K562 (cell line): ENCODE data around the gene RPE. TPM values are rescaled to one million over a fixed set of nuclear protein-coding genes. Genes with fewer than 3 reads are reported as not detected.

Source experiments
- ARID2 ChIP-seq: fragments of 450-650 bp; IDR thresholded peaks from 2 replicates; pipeline ENCODE4 v1.6.1; 2017; ENCODE audit warnings: antibody characterized with exemption, mild to moderate bottlenecking
- EHMT2 ChIP-seq: fragments of 450-650 bp; IDR thresholded peaks from 2 replicates; pipeline ENCODE4 v1.6.1; 2018; ENCODE audit warnings: antibody characterized with exemption
- EP300 ChIP-seq: IDR thresholded peaks from 2 replicates; pipeline ENCODE4 v1.6.1; 2012; ENCODE audit warnings: low read length, improper control_type of control experiment
- ETV6 ChIP-seq, 3 experiments: fragments of 150-350 bp in 1 of 3; sonication (generic) in 1 of 3; formaldehyde crosslinking in 1 of 3; IDR thresholded peaks; 2 replicates each; pipeline versions ENCODE4 v1.6.1 to v1.8.0; 2014 to 2022; ENCODE audit warnings: borderline replicate concordance in 2 of 3, low read depth in 2 of 3, antibody characterized with exemption in 1 of 3, low read length in 1 of 3, mild to moderate bottlenecking in 1 of 3, missing genetic modification reagents in 1 of 3
- ILK ChIP-seq: fragments of 450-650 bp; IDR thresholded peaks from 2 replicates; pipeline ENCODE4 v1.6.1; 2016; ENCODE audit warnings: missing genetic modification characterization, low read depth, mild to moderate bottlenecking, missing compliant biosample characterization, moderate library complexity, borderline replicate concordance
- MCM2 ChIP-seq: fragments of 450-650 bp; IDR thresholded peaks from 2 replicates; pipeline ENCODE4 v1.6.1; 2017; ENCODE audit warnings: low read depth, mild to moderate bottlenecking
- MCM5 ChIP-seq: fragments of 450-650 bp; IDR thresholded peaks from 2 replicates; pipeline ENCODE4 v1.6.1; 2016; ENCODE audit warnings: low read depth
- MYC ChIP-seq, 2 experiments: fragments of 250-450 bp in 1 of 2; sonication (Bioruptor Pico) in 1 of 2; IDR thresholded peaks; 2 replicates each; pipeline versions ENCODE4 v1.5.1 to v1.6.1; 2012 to 2021; ENCODE audit warnings: low read depth in 2 of 2, borderline replicate concordance in 1 of 2, improper control_type of control experiment in 1 of 2, low read length in 1 of 2, mild to moderate bottlenecking in 1 of 2, moderate library complexity in 1 of 2
- PATZ1 ChIP-seq: fragments of 250-450 bp; sonication (Bioruptor Pico); IDR thresholded peaks from 2 replicates; pipeline ENCODE4 v1.5.0; 2020; ENCODE audit warnings: mild to moderate bottlenecking, borderline replicate concordance
- SIRT6 ChIP-seq: IDR thresholded peaks from one replicate; pipeline ENCODE4 v1.6.1; 2012; ENCODE audit warnings: low read depth, mild to moderate bottlenecking, control low read depth, inconsistent platforms, low read length, moderate library complexity
- USF2 ChIP-seq: sonication (generic); formaldehyde crosslinking; IDR thresholded peaks from 2 replicates; pipeline ENCODE4 v1.5.0; 2020; ENCODE audit warnings: missing genetic modification reagents
- ZFP1 ChIP-seq: fragments of 450-650 bp; formaldehyde crosslinking; IDR thresholded peaks from 2 replicates; pipeline ENCODE4 v1.4.0; 2020; ENCODE audit warnings: mild to moderate bottlenecking, mixed read lengths
- ZNF133 ChIP-seq: fragments of 250-450 bp; sonication (Bioruptor Pico); IDR thresholded peaks from 2 replicates; pipeline ENCODE4 v1.4.0; 2020; ENCODE audit warnings: mild to moderate bottlenecking
- ZNF165 ChIP-seq: fragments of 250-450 bp; sonication (Bioruptor Pico); IDR thresholded peaks from 2 replicates; pipeline ENCODE4 v1.4.0; 2020; ENCODE audit warnings: borderline replicate concordance
- ZNF449 ChIP-seq: fragments of 250-450 bp; sonication (Bioruptor Pico); IDR thresholded peaks from 2 replicates; pipeline ENCODE4 v1.8.0; 2022; ENCODE audit warnings: moderate library complexity, mild to moderate bottlenecking, inconsistent platforms
- ZNF57 ChIP-seq: fragments of 450-650 bp; formaldehyde crosslinking; IDR thresholded peaks from 2 replicates; pipeline ENCODE4 v1.4.0; 2020; ENCODE audit warnings: mild to moderate bottlenecking, moderate library complexity
- polyA plus RNA-seq, 8 experiments: library from polyadenylated mRNA; depleted of rRNA in 4 of 8; stranded (reverse) in 5 of 8; unstranded in 3 of 8; fragments of >200 nt; fragmentation: Nextera tagmentation in 2 of 8; fragmentation: Illumina TruSeq in 1 of 8; extraction: Ambion mirVana in 2 of 8; extraction: Trizol in 1 of 8; gene quantifications; 2 replicates each; pipeline versions ENCODE4 v1.2.1 to v1.2.3, GENCODE V29; 2011 to 2014; ENCODE audit warnings: inconsistent platforms in 1 of 8, missing spikeins in 1 of 8
- total RNA-seq, 7 experiments: library from RNA; depleted of rRNA in 6 of 7; stranded (reverse); fragments of >200 nt in 6 of 7; fragmentation: Illumina TruSeq in 2 of 7; extraction: Trizol in 2 of 7; gene quantifications; 2 replicates each; pipeline versions ENCODE4 v1.2.1 to v1.2.3, GENCODE V29; 2011 to 2021; ENCODE audit warnings: low replicate concordance in 1 of 7
- TF ChIP-seq, protein P1 (sequence below): conservative IDR thresholded peaks from 2 replicates; pipeline ENCODE4 v1.6.1; 2011; ENCODE audit warnings: low read depth, mild to moderate bottlenecking, low read length; ENCODE audit not compliant: control insufficient read depth
- TF ChIP-seq, protein P2 (sequence below), 2 experiments: fragments of 450-650 bp; conservative IDR thresholded peaks; 2 replicates each; pipeline ENCODE4 v1.6.1; 2017; ENCODE audit warnings: mild to moderate bottlenecking in 2 of 2, moderate library complexity in 2 of 2

The RPE gene
- total and polyA plus RNA-seq, 9 of the 15 experiments (the other 6 are each of a cell fraction or from before 2014, with no cell fraction given) = 33.5 to 65.3 (median 50.4) TPM

DNA sequence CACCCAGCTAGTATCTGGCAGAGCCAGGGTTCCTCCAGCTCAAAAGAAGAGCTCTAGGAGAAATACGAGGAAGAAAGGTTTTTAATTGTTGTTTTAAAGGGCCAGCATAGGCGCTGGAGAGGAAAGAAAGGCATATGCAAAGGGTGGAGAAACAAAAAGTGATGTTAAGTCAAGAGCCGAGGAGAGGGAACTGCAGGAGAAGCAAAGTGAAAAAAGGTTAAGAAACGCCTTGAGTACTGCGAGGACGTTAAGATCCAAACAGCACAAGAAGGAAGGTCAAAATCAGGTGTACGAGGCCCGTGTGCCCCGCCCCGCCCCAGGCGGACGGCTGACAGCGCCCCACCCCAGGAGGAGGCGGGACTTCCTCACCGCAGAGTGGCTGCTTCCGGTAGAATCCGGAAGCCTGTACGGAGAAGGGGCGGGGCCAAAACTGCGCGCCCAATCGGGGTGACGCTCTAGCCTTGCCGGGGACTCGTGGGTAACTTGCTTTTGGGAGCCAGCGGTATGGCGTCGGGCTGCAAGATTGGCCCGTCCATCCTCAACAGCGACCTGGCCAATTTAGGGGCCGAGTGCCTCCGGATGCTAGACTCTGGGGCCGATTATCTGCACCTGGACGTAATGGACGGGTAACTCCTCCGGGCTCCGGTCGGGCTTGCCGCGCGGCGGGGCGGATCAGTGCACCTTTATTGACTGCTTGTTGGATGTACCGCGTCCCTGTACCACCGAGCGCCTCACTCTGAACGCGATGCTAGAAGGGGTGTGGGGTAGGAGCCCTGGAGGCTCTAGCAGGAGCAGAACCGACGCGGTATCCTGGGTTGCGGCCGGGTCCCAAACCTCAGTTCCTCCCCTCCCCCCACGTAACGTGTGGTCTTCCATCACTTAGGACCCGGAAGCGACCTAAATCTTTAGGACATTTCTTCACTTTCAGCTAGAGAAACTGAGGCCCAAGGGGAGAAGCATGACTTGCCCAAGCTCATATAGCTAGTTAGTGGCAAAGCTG is at the start of gene RPE (continued):
- TF ChIP-seq PATZ1 (no peak), ILK (tag) (no peak), USF2 (CRISPR knock-in tag) (no peak), ETV6 (IDR thresholded peaks at IDR 0.05; ENCODE audit: borderline replicate concordance in 1 of 2, low read depth in 2 of 2, low read length in 1 of 2) (no peak), ETV6 (CRISPR knock-in tag; IDR thresholded peaks at IDR 0.05; ENCODE audit: borderline replicate concordance) (no peak), MYC (IDR thresholded peaks at IDR 0.05; ENCODE audit: low read depth, low read length) (peak; percentile 66; the same call in 1 of the 2 replicates), MYC (CRISPR knock-in tag; IDR thresholded peaks at IDR 0.05; ENCODE audit: borderline replicate concordance, low read depth) (no peak; the same call in 1 of the 2 replicates), ZNF57 (CRISPR knock-in tag) (no peak), EHMT2 (no peak), ZNF449 (CRISPR knock-in tag) (no peak), MCM2 (no peak), ZFP1 (CRISPR knock-in tag) (no peak), ZNF165 (CRISPR knock-in tag) (no peak), MCM5 (no peak), ARID2 (no peak), SIRT6 (no peak), ZNF133 (no peak), EP300 (no peak)
- TF ChIP-seq, protein P1, sequence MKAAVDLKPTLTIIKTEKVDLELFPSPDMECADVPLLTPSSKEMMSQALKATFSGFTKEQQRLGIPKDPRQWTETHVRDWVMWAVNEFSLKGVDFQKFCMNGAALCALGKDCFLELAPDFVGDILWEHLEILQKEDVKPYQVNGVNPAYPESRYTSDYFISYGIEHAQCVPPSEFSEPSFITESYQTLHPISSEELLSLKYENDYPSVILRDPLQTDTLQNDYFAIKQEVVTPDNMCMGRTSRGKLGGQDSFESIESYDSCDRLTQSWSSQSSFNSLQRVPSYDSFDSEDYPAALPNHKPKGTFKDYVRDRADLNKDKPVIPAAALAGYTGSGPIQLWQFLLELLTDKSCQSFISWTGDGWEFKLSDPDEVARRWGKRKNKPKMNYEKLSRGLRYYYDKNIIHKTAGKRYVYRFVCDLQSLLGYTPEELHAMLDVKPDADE = no peak
- TF ChIP-seq, protein P2, sequence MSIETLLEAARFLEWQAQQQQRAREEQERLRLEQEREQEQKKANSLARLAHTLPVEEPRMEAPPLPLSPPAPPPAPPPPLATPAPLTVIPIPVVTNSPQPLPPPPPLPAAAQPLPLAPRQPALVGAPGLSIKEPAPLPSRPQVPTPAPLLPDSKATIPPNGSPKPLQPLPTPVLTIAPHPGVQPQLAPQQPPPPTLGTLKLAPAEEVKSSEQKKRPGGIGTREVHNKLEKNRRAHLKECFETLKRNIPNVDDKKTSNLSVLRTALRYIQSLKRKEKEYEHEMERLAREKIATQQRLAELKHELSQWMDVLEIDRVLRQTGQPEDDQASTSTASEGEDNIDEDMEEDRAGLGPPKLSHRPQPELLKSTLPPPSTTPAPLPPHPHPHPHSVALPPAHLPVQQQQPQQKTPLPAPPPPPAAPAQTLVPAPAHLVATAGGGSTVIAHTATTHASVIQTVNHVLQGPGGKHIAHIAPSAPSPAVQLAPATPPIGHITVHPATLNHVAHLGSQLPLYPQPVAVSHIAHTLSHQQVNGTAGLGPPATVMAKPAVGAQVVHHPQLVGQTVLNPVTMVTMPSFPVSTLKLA (conservative IDR thresholded peaks at IDR 0.05) = peak in 1 of 2 experiments; percentile 76; a peak in 3 of 4 replicates
